Body of pancreas (tissue), 4 donors: Measurements from ENCODE around the gene ATP11C. TPM values are rescaled to one million over a fixed set of nuclear protein-coding genes. Genes with fewer than 3 reads are reported as not detected.

Experiments
- ATAC-seq: fragments of 150-250 bp; one replicate; pipeline ENCODE4 v1.9.1; 2016
- DNase-seq, 4 donors: peaks; one replicate each; pipeline ENCODE4 v3.0.0-alpha.2; 2019
- H3K27ac ChIP-seq, 4 donors: fragments of 200-600 bp; sonication (generic); 1 replicate in 3 of 4; 2 replicates in 1 of 4; pipeline versions ENCODE4 v1.5.1 to v1.6.1; 2016 to 2019; ENCODE audit warnings: mild to moderate bottlenecking in 1 of 4, mixed read lengths in 1 of 4, moderate library complexity in 1 of 4
- H3K27me3 ChIP-seq, 2 donors: fragments of 200-600 bp; sonication (generic); one replicate each; pipeline ENCODE4 v1.6.0; 2016; ENCODE audit warnings: mild to moderate bottlenecking in 1 of 2
- H3K36me3 ChIP-seq, 2 donors: fragments of 200-600 bp; sonication (generic); replicated peaks in 1 of 2; 2 replicates each; pipeline ENCODE4 v1.5.1; 2016; ENCODE audit warnings: low read depth in 2 of 2; ENCODE audit not compliant: insufficient read depth in 1 of 2
- H3K4me1 ChIP-seq: fragments of 200-600 bp; sonication (generic); one replicate; pipeline ENCODE4 v1.6.0; 2016
- H3K4me3 ChIP-seq, 2 donors: fragments of 200-600 bp; sonication (generic); 1 replicate in 1 of 2; 2 replicates in 1 of 2; pipeline ENCODE4 v1.5.1; 2016 to 2019
- H3K9me3 ChIP-seq, 3 donors: fragments of 200-600 bp; sonication (generic); 1 replicate in 2 of 3; 2 replicates in 1 of 3; pipeline ENCODE4 v1.5.1; 2016
- POLR2A ChIP-seq, 3 donors: fragments of 450-650 bp; IDR thresholded peaks; one replicate each; pipeline ENCODE4 v1.6.1; 2016; ENCODE audit warnings: antibody characterized with exemption in 3 of 3, mild to moderate bottlenecking in 2 of 3
- WGBS, 2 donors: methylation state at CpG; one replicate each; pipeline ENCODE4 v1.1.5; 2017; 5-methylcytosine and 5-hydroxymethylcytosine counted together
- intact Hi-C: fragments of 100-400 bp; cut with DNase I; formaldehyde crosslinking; loops from one replicate; pipeline ENCODE4 v1.15.1; 2023
- total RNA-seq, 2 donors: library from RNA; depleted of rRNA; stranded (reverse); fragments of >200 nt; gene quantifications; one replicate each; pipeline ENCODE4 v1.1.0, GENCODE V29; 2016
- TF ChIP-seq, protein P1 (sequence below), 7 experiments: fragments of 450-650 bp in 4 of 7; fragments of 200-600 bp in 3 of 7; sonication (generic) in 3 of 7; IDR thresholded peaks; one replicate each; pipeline ENCODE4 v1.5.1; 2016 to 2019; ENCODE audit warnings: antibody characterized with exemption in 7 of 7

ATP11C gene
- total RNA-seq, 2 donors from 2014 or later = 10.5 to 14.5 TPM

GRCh38 chrX:139890991-139891700 is 41.7 kb downstream of the ATP11C start:
- no peak for DNase-seq
- H3K4me3 ChIP-seq = no peak overlapping the region
- no peaks in the 10 kb centered on the region for H3K36me3 ChIP-seq
- WGBS, 2 donors = 74 to 86% methylated on average over 3 of the region's 3 CpGs
- no peaks in the 10 kb centered on the region for H3K9me3 ChIP-seq
- intact Hi-C loops = no loop called here
- H3K4me1 ChIP-seq = no peaks in the 10 kb centered on the region
- no peak overlapping the region for H3K27ac ChIP-seq
- TF ChIP-seq POLR2A (IDR thresholded peaks at IDR 0.05) = no peak
- TF ChIP-seq, protein P1, sequence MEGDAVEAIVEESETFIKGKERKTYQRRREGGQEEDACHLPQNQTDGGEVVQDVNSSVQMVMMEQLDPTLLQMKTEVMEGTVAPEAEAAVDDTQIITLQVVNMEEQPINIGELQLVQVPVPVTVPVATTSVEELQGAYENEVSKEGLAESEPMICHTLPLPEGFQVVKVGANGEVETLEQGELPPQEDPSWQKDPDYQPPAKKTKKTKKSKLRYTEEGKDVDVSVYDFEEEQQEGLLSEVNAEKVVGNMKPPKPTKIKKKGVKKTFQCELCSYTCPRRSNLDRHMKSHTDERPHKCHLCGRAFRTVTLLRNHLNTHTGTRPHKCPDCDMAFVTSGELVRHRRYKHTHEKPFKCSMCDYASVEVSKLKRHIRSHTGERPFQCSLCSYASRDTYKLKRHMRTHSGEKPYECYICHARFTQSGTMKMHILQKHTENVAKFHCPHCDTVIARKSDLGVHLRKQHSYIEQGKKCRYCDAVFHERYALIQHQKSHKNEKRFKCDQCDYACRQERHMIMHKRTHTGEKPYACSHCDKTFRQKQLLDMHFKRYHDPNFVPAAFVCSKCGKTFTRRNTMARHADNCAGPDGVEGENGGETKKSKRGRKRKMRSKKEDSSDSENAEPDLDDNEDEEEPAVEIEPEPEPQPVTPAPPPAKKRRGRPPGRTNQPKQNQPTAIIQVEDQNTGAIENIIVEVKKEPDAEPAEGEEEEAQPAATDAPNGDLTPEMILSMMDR (IDR thresholded peaks at IDR 0.05) = no peak
- H3K27me3 ChIP-seq = no peaks in the 10 kb centered on the region
- no peak for ATAC-seq

GRCh38 chrX:139889760-139890159 is 43.1 kb downstream of the ATP11C start:
- intact Hi-C loops = no loop called here

DNA sequence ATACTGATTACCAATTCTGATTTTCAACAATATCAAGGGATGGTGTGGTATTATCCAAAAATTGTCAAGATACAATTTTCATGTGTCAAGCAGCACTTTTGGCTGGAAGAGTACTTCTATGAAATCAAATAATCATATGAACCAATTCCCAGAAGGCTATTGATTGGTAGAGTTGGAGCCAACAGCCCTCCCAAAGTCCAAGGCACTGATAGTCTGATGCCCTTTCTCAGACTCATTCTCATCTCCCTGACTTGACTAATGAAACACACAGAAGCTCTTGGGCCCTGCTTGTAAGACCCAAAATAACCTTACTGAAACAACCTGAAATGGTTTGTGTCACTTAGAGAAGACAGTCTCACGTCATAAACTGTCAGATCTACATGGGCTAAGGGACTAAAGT is 48.9 kb downstream of the ATP11C start:
- TF ChIP-seq POLR2A (IDR thresholded peaks at IDR 0.05) = no peak
- TF ChIP-seq, protein P1 (IDR thresholded peaks at IDR 0.05) = no peak
- DNase-seq (no peak), ATAC-seq (no peak)
- H3K27ac ChIP-seq = no peak overlapping the region
- H3K4me3 ChIP-seq = no peak overlapping the region
- H3K9me3 ChIP-seq = no peaks in the 10 kb centered on the region
- intact Hi-C loops = no loop called here
- 100% methylated on average over 1 of the region's 1 CpG; no CpG with 5 or more reads in 1 of the 2 donors for WGBS, 2 donors
- no peaks in the 10 kb centered on the region for H3K4me1 ChIP-seq
- no peaks in the 10 kb centered on the region for H3K36me3 ChIP-seq
- H3K27me3 ChIP-seq = no peaks in the 10 kb centered on the region

More at GRCh38 chrX:139889760-139890159, 43.1 kb downstream of the ATP11C start:
- Histone ChIP-seq H3K36me3 (no peaks in the 10 kb centered on the region), H3K9me3 (no peaks in the 10 kb centered on the region), H3K27ac (no peak overlapping the region), H3K27me3 (no peaks in the 10 kb centered on the region), H3K4me1 (no peaks in the 10 kb centered on the region), H3K4me3 (no peak overlapping the region)
- no peak for TF ChIP-seq POLR2A (IDR thresholded peaks at IDR 0.05)
- TF ChIP-seq, protein P1 (IDR thresholded peaks at IDR 0.05) = no peak
- ATAC-seq (no peak), DNase-seq (no peak)
- 62 to 67% methylated on average over 1 of the region's 1 CpG for WGBS, 2 donors

- Histone ChIP-seq H3K27ac (peak overlapping the region in 1 of 4 donors; percentile 1), H3K4me3 (no peak overlapping the region), H3K4me1 (no peaks in the 10 kb centered on the region), H3K9me3 (no peaks in the 10 kb centered on the region), H3K27me3 (no peaks in the 10 kb centered on the region), H3K36me3 (no peaks in the 10 kb centered on the region)
- ATAC-seq = no peak
- 52 to 62% methylated on average over 2 of the region's 2 CpGs for WGBS, 2 donors
- intact Hi-C loops = no loop called here
- DNase-seq = no peak
- no peak for TF ChIP-seq POLR2A (IDR thresholded peaks at IDR 0.05)
- TF ChIP-seq, protein P1 (IDR thresholded peaks at IDR 0.05) = no peak
These were observed 50.6 kb downstream of the ATP11C start for GRCh38 chrX:139882299-139882698.

DNA sequence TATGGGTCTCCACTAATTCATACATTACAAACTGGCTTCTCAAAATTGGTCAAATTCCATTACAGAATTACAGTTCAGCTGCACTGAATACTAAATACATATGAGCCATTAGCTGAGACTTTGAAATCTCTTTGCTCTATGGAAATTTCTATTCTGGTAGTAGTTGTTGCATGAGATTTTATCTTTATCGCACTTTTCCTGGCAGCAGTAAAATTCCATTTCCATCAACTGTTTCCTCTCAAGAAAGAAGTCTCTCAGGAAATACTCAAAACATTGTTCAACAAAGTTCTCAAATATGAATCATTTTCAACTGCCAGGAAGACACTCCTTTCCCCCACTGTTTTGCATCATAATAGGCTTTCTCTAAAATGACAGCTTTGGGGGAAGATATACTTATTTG is 51.3 kb downstream of the ATP11C start:
- Histone ChIP-seq H3K27ac (peak overlapping the region in 1 of 4 donors; percentile 1), H3K4me1 (no peaks in the 10 kb centered on the region), H3K36me3 (no peaks in the 10 kb centered on the region), H3K9me3 (no peaks in the 10 kb centered on the region), H3K4me3 (no peak overlapping the region), H3K27me3 (no peaks in the 10 kb centered on the region)
- no peak for DNase-seq
- ATAC-seq = no peak
- 0 to 26% methylated on average over 1 of the region's 1 CpG for WGBS, 2 donors
- TF ChIP-seq, protein P1 (IDR thresholded peaks at IDR 0.05) = no peak
- TF ChIP-seq POLR2A (IDR thresholded peaks at IDR 0.05) = no peak
- intact Hi-C loops = no loop called here
